ENCODE measurements around the gene PBX1. TPM values are rescaled to one million over a fixed set of nuclear protein-coding genes. Genes with fewer than 3 reads are reported as not detected.

Gene PBX1
- total RNA-seq, 1 experiment from 2014 or later = 102 TPM

DNA sequence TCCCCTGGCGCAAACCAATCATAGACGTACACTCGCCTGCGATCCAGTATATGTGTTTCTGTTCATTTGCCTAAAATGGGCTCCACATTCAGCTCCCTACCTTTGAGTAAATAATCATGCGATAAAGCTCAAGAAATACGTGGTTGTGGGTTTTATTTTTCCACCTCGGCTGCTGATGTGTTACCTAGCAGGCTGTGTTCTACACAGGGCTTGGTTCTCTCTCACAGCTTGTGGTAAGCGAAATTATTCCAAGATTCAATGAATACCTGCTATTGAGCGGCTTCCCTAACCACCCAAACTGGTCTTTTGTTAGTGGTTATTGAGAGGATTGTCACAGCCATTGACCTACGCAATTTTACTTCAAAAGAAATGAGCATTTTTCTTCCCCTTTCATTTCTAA, 180.2 kb downstream of the PBX1 start:
- H3K9me3 Mint-ChIP-seq = no peaks in the 10 kb centered on the region
- H3K27ac Mint-ChIP-seq = no peak overlapping the region
- TF ChIP-seq MYBL2 (CRISPR knock-in tag; IDR thresholded peaks at IDR 0.05) (no peak), EMX1 (CRISPR knock-in tag; IDR thresholded peaks at IDR 0.05) (no peak), GTF2I (CRISPR knock-in tag; conservative IDR thresholded peaks at IDR 0.05) (no peak), RELA (CRISPR knock-in tag; IDR thresholded peaks at IDR 0.05; ENCODE audit: borderline replicate concordance) (no peak), ZNF416 (CRISPR knock-in tag; IDR thresholded peaks at IDR 0.05) (no peak), ELF4 (CRISPR knock-in tag; IDR thresholded peaks at IDR 0.05; ENCODE audit: low read depth) (no peak), NFATC4 (CRISPR knock-in tag; IDR thresholded peaks at IDR 0.05) (no peak)
- TF ChIP-seq, protein P1, sequence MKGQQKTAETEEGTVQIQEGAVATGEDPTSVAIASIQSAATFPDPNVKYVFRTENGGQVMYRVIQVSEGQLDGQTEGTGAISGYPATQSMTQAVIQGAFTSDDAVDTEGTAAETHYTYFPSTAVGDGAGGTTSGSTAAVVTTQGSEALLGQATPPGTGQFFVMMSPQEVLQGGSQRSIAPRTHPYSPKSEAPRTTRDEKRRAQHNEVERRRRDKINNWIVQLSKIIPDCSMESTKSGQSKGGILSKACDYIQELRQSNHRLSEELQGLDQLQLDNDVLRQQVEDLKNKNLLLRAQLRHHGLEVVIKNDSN (CRISPR knock-in tag; IDR thresholded peaks at IDR 0.05) = no peak
- peaks cover 32% of the 10 kb centered on the region for H3K4me1 Mint-ChIP-seq
- DNase-seq (ENCODE audit: low spot score) = no peak
- no peaks in the 10 kb centered on the region for H3K27me3 Mint-ChIP-seq (ENCODE audit: low read depth)
- no peak overlapping the region for H3K4me3 Mint-ChIP-seq
- POLR2A ChIA-PET = no interaction called here
- CTCF ChIA-PET = interaction anchor here (0.6 kb wide), 1 partner anchor 34 kb away, joined by 3 read pairs; no protein-coding TSS in a partner anchor
- ATAC-seq = no peak
- H3K36me3 Mint-ChIP-seq = no peaks in the 10 kb centered on the region

DNA sequence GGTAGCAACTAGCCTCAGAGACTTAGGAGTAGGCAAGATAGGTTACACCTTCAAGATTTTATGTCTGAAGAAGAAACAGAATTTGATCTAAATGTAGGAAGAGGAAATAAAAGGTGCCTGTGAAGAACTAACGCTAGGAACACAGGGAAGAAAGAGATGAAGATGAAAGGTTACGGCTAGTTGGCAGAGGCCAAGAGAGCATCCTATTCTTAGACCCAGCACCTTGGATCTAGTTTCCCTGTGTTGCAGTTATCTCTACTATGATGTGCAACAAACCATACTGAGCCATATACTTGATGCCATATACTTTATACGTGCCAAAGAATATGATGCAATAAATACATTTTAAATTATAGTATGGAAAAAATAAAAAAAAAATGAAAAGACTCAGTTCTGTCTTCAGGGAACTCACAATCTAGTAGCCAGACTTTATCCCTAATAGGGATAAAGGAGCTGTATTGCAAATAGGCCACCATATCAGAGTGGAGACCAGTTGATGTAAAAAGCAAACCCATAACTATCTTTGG, 181.1 kb downstream of the PBX1 start:
- no peaks in the 10 kb centered on the region for H3K9me3 Mint-ChIP-seq
- ChIA-PET POLR2A (no interaction called here), CTCF (no interaction called here)
- H3K4me3 Mint-ChIP-seq = no peak overlapping the region
- H3K4me1 Mint-ChIP-seq = peaks cover 30% of the 10 kb centered on the region
- ATAC-seq = no peak
- no peak for DNase-seq (ENCODE audit: low spot score)
- no peak overlapping the region; the same call in 1 of the 2 replicates for H3K27ac Mint-ChIP-seq
- no peaks in the 10 kb centered on the region for H3K36me3 Mint-ChIP-seq
- H3K27me3 Mint-ChIP-seq (ENCODE audit: low read depth) = no peaks in the 10 kb centered on the region
- no peak for TF ChIP-seq ESRRA (CRISPR knock-in tag; IDR thresholded peaks at IDR 0.05; ENCODE audit: borderline replicate concordance)
- no peak for TF ChIP-seq SP1 (CRISPR knock-in tag; conservative IDR thresholded peaks at IDR 0.05)
- no peak for TF ChIP-seq NFE2L1 (CRISPR knock-in tag; IDR thresholded peaks at IDR 0.05)
- no peak for TF ChIP-seq ETV6 (CRISPR knock-in tag; IDR thresholded peaks at IDR 0.05)
- TF ChIP-seq, protein P2, sequence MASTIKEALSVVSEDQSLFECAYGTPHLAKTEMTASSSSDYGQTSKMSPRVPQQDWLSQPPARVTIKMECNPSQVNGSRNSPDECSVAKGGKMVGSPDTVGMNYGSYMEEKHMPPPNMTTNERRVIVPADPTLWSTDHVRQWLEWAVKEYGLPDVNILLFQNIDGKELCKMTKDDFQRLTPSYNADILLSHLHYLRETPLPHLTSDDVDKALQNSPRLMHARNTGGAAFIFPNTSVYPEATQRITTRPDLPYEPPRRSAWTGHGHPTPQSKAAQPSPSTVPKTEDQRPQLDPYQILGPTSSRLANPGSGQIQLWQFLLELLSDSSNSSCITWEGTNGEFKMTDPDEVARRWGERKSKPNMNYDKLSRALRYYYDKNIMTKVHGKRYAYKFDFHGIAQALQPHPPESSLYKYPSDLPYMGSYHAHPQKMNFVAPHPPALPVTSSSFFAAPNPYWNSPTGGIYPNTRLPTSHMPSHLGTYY (CRISPR knock-in tag; IDR thresholded peaks at IDR 0.05) = no peak
- TF ChIP-seq NFYB (CRISPR knock-in tag; conservative IDR thresholded peaks at IDR 0.05; ENCODE audit: low read depth) = no peak
- TF ChIP-seq RORB (CRISPR knock-in tag; IDR thresholded peaks at IDR 0.05) = no peak
- no peak for TF ChIP-seq CBFB (CRISPR knock-in tag; IDR thresholded peaks at IDR 0.05; ENCODE audit: low read depth)
- TF ChIP-seq ZNF121 (CRISPR knock-in tag; IDR thresholded peaks at IDR 0.05) = no peak
- no peak for TF ChIP-seq SOX15 (CRISPR knock-in tag; IDR thresholded peaks at IDR 0.05)
- TF ChIP-seq, protein P3, sequence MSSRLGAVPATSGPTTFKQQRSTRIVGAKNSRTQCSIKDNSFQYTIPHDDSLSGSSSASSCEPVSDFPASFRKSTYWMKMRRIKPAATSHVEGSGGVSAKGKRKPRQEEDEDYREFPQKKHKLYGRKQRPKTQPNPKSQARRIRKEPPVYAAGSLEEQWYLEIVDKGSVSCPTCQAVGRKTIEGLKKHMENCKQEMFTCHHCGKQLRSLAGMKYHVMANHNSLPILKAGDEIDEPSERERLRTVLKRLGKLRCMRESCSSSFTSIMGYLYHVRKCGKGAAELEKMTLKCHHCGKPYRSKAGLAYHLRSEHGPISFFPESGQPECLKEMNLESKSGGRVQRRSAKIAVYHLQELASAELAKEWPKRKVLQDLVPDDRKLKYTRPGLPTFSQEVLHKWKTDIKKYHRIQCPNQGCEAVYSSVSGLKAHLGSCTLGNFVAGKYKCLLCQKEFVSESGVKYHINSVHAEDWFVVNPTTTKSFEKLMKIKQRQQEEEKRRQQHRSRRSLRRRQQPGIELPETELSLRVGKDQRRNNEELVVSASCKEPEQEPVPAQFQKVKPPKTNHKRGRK (CRISPR knock-in tag; IDR thresholded peaks at IDR 0.05; ENCODE audit: borderline replicate concordance) = no peak
- TF ChIP-seq RELA (CRISPR knock-in tag; IDR thresholded peaks at IDR 0.05; ENCODE audit: borderline replicate concordance) = no peak
- TF ChIP-seq, protein P4, sequence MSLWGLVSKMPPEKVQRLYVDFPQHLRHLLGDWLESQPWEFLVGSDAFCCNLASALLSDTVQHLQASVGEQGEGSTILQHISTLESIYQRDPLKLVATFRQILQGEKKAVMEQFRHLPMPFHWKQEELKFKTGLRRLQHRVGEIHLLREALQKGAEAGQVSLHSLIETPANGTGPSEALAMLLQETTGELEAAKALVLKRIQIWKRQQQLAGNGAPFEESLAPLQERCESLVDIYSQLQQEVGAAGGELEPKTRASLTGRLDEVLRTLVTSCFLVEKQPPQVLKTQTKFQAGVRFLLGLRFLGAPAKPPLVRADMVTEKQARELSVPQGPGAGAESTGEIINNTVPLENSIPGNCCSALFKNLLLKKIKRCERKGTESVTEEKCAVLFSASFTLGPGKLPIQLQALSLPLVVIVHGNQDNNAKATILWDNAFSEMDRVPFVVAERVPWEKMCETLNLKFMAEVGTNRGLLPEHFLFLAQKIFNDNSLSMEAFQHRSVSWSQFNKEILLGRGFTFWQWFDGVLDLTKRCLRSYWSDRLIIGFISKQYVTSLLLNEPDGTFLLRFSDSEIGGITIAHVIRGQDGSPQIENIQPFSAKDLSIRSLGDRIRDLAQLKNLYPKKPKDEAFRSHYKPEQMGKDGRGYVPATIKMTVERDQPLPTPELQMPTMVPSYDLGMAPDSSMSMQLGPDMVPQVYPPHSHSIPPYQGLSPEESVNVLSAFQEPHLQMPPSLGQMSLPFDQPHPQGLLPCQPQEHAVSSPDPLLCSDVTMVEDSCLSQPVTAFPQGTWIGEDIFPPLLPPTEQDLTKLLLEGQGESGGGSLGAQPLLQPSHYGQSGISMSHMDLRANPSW (CRISPR knock-in tag; conservative IDR thresholded peaks at IDR 0.05; ENCODE audit: low read depth) = no peak
